HL-60/S4 treated with phorbol 12-myristate 13-acetate at 8.2 ng/mL for 4 days and 3 days (cell line): ENCODE measurements around the gene WSB1.
"Not testable (repeated sequence)": the region's sequence is repeated elsewhere in the genome, so short reads cannot be mapped to it uniquely, and the experiment has no call there.

Source experiments
- in situ Hi-C: fragments of 300-500 bp; cut with MboI; formaldehyde crosslinking; loops from 2 replicates; pipeline ENCODE4 v1.15.0; 2022; ENCODE audit warnings: low sequenced_read_pairs

The WSB1 gene

GRCh38 chr17:27293898-27294688 is at the start of gene WSB1:
TSS of gene WSB1 (plus strand) at chr17:27294114. CDS start at chr17:27294396, 282 bp downstream.
- in situ Hi-C loops, result no loop called here

- in situ Hi-C loops, result loop anchor here (25.0 kb wide), 1 partner anchor 368 kb away; no protein-coding TSS in a partner anchor
Observed at GRCh38 chr17:27244491-27245223, 49.3 kb upstream of the WSB1 start.

GRCh38 chr17:27245230-27245696 is 48.7 kb upstream of the WSB1 start:
- in situ Hi-C loops, result loop anchor here (25.0 kb wide), 1 partner anchor 367 kb away; no protein-coding TSS in a partner anchor

- in situ Hi-C loops, result loop anchor here (25.0 kb wide), 1 partner anchor 366 kb away; no protein-coding TSS in a partner anchor
Observed at GRCh38 chr17:27246537-27246936, 47.4 kb upstream of the WSB1 start.

DNA sequence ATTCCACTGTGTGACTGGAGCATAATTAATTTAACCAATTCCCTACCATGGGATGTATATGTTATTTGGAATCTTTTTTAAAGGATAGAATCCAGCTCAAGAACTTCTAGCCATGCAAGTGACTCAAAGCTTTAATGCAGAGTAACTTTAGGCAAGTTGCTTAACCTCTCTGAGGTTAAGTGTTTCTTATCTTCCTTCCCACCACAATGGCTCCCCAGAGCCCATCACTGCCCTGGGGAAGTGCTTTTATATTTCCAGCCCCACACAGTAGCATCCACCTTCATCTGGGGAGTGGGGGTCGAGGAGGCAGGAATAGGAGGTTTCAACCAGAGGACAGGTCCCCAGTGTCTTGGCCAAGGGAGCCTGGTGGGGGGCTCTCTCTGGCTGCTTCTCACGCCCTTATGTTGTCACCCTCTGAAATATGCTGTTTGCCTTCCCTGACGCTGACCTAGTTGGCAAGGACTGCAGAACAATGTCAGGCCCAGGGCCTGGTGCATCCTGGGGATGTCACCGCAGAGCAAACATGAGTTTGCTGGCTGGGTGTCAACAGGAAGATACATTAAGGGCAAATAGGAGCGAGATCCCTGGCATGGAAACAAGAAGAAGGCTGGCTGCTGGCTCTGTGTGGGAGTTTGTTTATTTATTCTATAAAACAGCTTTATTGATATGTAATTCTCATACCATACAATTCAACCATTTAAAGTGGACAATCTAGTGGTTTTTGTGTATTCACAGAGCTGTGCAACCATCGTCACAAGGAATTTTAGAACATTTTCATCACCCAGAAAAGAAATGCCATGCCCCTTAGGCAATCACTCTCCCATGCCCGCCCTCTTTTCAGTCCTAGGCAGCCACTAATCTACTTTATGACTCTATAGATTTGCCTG is 46.6 kb upstream of the WSB1 start:
- in situ Hi-C loops, result loop anchor here (25.0 kb wide), 1 partner anchor 365 kb away; no protein-coding TSS in a partner anchor

GRCh38 chr17:27247958-27248342 is 46.0 kb upstream of the WSB1 start:
- in situ Hi-C loops, result loop anchor here (25.0 kb wide), 1 partner anchor 364 kb away; no protein-coding TSS in a partner anchor

DNA sequence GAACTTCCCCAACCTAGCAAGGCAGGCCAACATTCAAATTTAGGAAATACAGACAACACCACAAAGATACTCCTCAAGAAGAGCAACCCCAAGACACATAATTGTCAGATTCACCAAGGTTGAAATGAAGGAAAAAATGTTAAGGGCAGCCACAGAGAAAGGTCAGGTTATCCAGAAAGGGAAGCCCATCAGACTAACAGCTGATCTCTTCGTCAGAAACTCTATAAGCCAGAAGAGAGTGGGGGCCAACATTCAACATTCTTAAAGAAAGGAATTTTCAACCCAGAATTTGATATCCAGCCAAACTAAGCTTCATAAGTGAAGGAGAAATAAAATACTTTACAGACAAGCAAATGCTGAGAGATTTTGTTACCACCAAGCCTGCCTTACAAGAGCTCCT is 43.1 kb upstream of the WSB1 start:
- in situ Hi-C loops, result not testable (repeated sequence)

- in situ Hi-C loops, result not testable (repeated sequence)
Observed at GRCh38 chr17:27254802-27255201, 39.1 kb upstream of the WSB1 start.

- in situ Hi-C loops, result no loop called here
Observed at GRCh38 chr17:27256225-27257030, 37.5 kb upstream of the WSB1 start.

- in situ Hi-C loops, result no loop called here
Observed at GRCh38 chr17:27257031-27257357, 36.9 kb upstream of the WSB1 start.

DNA sequence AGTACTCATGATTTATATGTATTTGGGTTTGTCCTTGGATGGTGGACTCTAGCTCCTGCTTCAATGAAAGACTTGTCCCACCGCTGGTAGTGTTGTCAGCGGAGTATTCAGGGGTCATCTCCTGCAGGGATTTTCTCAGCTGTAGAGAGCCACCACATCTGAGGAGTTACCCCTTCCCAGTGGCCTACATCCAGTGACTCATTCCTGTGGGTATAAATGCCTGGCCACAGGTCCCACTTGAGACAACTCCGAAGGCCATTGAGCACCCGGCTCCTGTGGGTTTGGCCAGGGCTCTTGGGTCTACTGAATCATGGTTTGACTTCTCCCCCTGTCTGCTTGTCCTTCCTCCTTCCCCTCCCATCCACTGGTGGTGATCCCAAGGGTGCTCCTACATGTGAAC is 34.6 kb upstream of the WSB1 start:
- in situ Hi-C loops, result no loop called here

DNA sequence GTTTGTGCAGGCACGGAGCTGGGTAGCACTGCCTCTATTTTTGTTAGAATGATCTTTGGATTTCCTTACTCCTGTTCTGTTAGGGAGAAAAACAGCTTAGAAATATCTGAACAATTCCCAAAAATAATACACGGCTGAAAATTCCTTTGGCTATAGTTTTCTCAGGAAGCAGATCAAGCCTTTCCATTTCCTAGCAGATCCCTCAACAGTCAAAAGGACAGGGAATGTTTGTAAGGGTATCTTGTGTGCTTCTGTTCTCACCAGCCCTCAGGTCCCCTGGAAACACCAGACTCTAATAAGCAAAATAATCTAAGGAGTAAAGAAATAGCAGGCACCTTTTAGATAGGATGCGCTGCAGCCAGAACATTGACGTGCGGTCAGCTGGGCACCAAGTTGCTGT is 30.5 kb upstream of the WSB1 start:
- in situ Hi-C loops, result no loop called here

DNA sequence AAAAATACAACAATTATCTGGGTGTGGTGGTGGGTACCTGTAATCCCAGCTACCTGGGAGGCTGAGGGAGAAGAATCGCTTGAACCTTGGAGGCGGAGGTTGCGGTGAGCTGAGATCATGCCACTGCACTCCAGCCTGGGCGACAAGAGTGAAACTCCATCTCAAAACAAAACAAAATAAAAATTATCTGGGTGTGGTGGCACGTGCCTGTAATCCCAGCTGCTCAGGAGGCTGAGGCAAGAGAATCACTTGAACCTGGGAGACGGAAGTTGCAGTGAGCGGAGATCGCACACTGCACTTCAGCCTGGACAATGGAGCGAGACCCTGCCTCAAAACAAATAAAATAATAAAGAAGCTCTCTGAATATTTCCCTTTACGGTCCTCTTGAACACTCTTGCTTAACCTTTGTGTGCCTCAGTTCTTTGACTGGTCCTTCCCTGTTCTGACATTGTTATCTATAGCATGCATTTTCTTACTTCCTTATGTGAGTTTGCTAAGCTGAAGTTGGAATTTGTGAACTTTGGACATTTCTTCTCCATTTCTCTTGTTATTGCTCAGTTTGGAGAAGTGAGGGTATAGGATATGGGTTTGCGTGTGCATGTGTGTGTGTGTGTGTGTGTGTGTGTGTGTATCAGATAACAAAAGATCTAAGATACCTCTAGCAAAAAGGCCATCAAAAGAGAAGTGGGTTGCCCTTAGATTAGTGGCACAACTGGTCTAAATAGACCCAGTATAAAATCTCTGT is 29.7 kb upstream of the WSB1 start:
- in situ Hi-C loops, result no loop called here

DNA sequence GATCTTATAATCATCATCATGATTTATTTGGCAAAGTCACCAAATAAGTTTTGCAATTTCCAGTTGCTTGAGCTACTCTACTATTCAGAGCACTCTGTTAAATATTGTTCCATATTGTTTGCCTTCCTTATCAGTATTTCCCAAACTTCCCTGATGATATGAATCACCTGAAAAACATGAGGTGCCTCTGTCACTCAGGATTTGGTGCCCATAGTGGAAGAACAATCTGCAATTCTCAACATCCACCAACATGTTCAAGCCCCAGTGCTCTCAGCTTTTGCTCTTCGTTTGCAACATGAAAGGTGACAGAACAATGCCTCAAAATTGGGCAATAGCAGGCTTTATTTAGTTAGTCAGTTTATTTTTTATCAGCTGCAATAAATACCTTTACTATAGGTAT is 28.6 kb upstream of the WSB1 start:
- in situ Hi-C loops, result no loop called here

- in situ Hi-C loops, result no loop called here
Observed at GRCh38 chr17:27266228-27266627, 27.7 kb upstream of the WSB1 start.

DNA sequence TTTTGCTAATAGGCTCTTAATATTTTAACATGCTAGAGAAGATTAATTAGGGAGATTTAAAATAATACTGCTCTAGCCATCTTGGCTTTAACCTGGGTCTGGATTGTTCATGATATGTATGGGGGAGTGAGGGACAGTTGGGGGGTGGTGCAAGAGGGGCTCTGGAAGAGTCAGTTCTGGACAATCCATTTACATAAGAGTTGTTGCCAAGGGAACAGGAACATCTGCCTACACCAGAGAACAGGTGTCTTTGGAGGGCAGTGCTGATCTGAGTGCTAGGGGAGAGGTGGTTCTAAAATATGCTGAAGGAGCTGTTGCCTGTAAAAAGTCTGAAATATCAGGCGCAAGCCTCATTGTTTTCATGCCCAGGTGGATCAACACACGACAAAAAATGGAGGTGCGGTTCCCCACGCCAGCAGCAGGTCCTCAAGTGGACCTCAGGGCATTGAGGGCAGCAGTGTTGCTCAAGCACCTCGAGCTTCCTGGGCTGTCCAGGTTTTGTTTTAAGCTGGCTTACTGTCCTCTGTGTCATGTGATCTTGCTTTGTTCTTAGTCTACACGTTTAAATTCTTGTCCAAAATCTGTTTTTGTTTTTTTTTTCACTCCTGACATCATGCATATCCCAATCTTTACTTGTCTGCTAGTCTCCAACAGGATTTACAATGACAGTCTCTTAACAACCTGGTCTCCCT is 25.4 kb upstream of the WSB1 start:
- in situ Hi-C loops, result no loop called here

DNA sequence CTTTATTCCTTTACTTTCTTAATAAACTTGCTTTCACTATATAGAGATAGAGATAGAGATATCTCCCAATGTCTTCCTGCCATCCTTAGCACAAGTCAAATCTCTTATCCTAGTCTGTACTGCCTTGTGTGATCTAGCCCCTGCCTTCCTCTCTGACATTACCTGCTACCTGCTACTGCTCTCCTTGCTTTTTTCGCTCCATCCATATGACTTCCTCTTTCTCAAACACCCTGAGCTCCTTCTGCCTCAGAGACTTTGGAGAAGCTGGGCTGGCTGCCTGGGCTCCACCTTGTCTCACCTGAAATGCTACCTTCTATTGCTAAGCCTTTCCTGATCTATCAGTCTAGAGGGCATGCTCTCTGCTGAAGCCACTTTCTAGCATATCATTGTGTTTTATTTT is 24.7 kb upstream of the WSB1 start:
- in situ Hi-C loops, result no loop called here

- in situ Hi-C loops, result no loop called here
Observed at GRCh38 chr17:27269974-27270373, 23.9 kb upstream of the WSB1 start.

- in situ Hi-C loops, result no loop called here
Observed at GRCh38 chr17:27276653-27277156, 17.2 kb upstream of the WSB1 start.
